Smooth muscle cell of the umbilical artery (primary cell): Measurements from ENCODE around the gene SPRED2. TPM values are rescaled to one million over a fixed set of nuclear protein-coding genes. Genes with fewer than 3 reads are reported as not detected.

ENCODE experiments used
- total RNA-seq: library from RNA; depleted of rRNA; stranded (reverse); fragments of >200 nt; gene quantifications from 2 replicates; pipeline ENCODE4 v1.2.3, GENCODE V29; 2014

The SPRED2 gene
- total RNA-seq = 7.7 and 24.0 TPM in 2 replicates

GRCh38 chr2:65432227-65433190, at the start of gene SPRED2:
Gene SPRED2, minus strand, starts transcription at chr2:65432599. Its CDS starts 612 bp downstream, at chr2:65431987.

Other genes with a start within 250 kb of the SPRED2 start
- 155 and 228 TPM in 2 replicates for gene ACTR2, start 204.8 kb downstream of the SPRED2 start, total RNA-seq